DMS53 treated with DMSO at 0.1 percent for 48 hours (cell line): Measurements from ENCODE around the gene SRBD1.
"Not testable (repeated sequence)": the region's sequence is repeated elsewhere in the genome, so short reads cannot be mapped to it uniquely, and the experiment has no call there.

Experiments
- DNase-seq: peaks from one replicate; lab custom pipeline; 2025; ENCODE audit not compliant: unreplicated experiment; lab: John Stamatoyannopoulos, UW

Gene SRBD1

DNA sequence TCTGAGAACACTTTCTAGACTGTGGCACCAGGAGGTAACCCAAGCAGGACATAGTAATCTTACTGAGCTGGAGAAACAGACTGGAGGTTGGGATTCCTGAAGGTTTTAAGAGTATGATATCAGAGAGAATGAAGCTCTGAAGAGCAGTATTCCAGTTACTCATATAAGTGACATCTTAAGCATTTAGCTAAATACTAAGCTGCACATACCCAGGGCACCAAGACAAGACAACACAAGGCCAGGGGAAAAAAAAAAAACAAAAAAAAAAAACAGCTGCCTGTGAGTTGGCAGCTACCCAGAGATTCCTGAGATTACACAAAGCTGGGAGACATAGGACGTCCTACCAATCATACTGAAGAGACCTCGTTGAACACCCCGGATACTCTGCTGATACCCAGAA, 175.8 kb downstream of the SRBD1 start:
- peak; percentile 28 for DNase-seq

DNA sequence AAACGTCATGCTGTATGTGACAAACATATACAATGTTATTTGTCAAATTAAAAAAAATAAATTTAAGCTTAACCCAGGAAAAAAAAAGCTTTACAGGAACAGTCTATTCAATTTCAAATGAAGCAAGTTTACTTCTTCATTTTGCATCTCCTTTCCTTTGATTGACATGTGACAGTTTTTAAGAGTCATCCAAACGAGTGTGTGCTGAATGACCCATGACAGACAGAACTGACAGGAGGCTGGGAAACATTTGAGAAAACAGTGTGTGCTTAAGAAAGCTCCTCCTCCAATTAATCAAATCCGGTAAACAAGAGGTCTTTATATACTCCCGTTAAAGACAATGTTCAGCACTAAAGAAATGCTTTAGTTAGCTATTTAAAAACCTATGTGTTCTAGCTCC, 177.7 kb downstream of the SRBD1 start:
- DNase-seq: peak; percentile 20

DNA sequence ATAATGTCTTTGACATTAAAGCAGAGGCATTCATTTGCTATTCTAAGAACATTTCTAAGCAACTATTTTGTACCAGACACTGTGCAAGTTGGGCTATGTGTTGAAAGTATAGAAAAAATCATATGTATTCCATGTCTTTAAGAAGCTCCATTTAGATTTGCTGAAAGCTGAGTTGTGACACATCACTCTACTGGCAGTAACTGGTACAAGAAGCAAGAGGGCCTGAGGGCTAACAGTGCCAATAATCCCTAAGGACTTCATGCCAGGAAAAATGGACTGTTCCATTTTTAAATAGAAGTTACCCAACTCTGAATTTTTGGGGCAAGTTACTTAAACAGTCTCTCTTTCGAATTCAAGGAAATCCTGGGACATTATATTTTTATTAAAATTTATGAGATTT, 178.7 kb downstream of the SRBD1 start:
- no peak for DNase-seq

DNA sequence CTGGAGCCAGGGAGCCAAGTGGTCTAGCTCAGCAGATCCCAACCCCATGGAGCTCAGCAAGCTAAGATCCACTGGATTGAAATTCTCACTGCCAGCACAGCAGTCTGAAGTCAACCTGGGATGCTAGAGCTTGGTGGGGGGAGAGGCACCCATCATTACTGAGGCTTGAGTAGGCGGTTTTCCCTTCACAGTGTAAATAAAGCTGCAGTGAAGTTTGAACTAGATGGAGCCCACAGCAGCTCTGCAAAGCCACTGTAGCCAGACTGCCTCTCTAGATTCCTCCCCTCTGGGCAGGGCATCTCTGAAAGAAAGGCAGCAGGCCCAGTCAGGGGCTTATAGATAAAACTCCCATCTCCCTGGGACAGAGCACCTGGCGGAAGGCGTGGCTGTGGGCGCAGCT, 185.0 kb downstream of the SRBD1 start:
- not testable (repeated sequence) for DNase-seq

DNA sequence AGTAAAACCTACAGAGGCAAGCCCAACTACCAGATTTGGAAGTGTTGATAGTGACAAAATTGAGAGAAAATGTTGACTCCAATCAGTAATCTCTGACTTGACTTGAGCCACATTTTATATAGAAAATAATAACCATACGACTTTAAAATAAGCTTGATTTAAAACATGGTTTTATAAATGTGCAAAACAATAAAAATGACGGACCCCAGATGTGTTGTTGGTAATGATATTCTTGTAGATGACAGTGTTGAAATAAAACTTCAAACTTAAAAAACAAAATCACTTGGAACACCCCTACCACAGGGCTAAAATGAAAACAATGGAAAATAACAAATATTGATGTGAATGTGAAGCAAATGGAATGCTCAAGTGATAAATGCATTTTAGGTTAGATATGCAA, 188.1 kb downstream of the SRBD1 start:
- DNase-seq: no peak

DNA sequence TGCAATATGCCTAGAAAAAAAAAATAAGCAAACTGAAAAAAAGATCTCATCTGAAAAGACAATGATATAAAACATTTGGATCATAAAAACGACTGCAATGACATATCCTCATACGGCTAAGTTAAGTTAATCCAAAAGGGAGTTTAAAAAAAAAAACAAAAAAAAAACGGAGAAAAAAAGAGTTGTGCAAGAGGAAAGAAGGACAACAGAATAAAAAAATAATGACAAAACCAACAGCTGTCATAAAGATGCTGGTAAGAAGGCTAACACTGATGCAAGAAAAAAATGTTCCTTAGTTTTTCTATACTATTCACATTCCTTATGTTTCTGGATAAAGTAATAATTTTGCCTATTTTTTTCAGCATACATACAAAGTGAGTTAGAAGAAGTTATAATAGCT, 192.5 kb downstream of the SRBD1 start:
- no peak for DNase-seq

DNA sequence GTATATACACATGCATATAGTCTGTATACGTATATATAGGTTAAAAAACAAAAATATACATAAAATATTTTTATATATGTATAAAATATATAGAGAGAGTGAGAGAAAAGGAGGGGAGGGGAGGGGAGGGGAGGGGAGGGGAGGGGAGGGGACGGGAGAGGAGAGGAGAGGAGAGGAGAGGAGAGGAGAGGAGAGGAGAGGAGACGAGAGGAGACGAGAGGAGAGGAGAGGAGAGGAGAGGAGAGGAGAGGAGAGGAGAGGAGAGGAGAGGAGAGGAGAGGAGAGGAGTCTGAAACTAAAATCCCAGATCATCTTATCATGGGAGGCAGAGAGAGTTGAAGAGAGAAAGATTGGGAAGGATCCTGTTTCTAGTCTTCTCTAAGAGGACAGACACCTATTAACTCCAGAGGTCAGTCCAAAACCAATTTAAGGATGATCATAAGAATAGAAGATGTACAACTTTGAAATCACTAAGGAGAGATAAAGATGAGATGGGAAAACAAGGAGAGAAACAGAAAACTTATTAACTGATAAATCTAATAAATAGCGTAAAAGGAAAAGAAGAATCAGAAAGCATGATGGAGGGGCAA, 195.4 kb downstream of the SRBD1 start:
- DNase-seq: no peak

DNA sequence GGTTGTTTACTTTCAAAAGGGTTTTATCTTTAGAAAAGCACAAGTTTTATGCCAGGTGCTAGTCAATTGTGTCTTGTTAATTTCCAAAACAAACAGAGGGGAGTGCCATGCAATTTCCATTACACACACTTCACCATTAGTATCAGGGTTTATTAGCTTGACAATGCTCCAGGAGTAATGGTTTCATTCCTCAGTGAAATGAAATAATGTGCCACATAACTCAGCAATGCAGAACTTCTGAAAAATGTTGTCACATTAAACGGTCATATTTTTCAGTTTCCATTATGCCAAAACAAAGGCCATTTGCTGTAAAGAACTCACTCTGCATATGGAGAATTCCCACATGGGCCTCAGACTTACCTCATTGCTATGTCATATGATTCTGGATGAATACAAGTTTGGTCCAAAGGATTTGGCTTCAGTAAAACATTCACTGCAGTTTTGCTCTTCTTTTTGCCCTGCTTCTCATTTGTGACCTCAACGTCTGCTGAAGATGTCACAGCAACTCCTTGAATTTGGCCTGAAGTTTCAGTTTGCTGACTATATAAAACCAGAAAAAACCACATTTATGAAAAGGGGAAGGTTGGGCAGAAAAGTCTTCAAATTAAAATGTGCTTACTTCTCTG, 198.2 kb downstream of the SRBD1 start:
- DNase-seq: no peak

DNA sequence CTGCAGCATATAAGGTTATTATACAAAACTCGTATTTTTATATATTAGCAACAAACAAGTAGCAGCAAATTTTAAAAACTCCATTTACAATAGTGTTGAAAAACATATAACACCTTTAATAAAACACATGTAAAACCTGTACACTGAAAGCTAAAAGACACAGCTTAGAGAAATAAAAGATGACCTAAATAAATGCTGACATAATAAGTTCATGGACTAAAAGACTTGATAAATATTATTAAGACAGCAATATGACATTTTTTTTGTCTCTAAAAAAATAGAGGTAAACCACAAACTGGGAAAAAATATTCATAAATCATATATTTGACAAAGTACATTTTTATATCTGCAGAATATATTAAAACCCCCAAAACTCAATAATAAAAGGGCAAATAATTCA, 201.4 kb downstream of the SRBD1 start:
- no peak for DNase-seq

DNA sequence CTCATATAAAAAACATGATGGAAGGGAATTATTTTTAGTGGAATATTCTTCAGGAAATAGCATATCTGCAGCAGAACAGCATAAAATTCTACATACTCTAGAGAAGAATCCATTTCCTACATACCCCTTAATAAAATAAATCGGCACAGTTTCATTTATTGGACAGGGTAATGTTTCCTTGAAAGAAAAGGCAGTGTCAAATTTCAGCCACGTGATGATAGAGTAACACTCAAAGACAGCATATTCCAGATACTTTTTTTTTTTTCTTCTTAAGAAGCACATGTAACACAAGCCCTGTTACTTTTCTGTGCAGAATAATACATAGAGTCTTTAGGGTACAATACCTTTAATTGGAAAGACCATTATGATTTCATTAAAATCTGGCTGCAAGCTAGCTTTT, 204.4 kb downstream of the SRBD1 start:
- DNase-seq: no peak

DNA sequence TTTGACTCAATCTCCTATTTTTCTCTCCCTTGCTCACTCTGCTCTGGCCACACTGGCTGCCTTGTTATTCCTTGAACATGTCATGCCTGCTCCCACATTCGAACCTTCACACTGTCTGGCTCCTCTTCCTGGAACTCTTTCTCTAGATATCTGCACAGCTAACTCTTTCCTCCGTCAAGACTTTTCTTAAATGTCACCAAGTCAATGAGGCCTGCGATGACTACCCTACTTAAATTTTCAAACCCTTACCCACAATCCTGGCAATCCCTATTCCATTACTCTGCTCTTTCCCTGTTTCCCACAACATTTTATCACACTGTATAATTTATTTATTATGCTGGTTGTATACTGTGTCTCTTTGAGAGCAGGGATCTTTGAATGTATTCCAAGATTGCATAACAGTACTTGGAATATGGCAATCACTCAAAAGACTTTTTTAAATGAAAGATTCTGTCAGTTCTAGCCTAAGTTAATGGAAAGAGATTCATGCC, 206.2 kb downstream of the SRBD1 start:
- DNase-seq: no peak

DNA sequence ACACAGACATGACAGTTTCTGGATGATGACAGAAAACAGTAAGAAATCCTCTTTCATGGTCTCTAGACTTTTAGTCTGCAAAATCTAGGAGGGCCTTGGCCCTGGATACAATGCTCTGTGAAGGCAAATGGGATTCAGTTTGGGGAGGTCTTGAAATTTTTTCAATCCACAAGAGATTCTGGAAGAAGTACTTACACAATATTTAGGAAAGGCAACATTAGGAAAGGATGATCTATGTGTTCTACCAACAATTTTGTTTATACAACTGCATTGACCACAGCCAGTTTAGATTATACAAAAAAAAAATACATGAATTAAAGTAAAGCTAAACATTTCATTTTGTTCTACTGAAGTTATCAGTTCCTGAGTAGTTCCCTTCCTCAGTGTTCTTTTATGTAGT, 208.0 kb downstream of the SRBD1 start:
- no peak for DNase-seq

DNA sequence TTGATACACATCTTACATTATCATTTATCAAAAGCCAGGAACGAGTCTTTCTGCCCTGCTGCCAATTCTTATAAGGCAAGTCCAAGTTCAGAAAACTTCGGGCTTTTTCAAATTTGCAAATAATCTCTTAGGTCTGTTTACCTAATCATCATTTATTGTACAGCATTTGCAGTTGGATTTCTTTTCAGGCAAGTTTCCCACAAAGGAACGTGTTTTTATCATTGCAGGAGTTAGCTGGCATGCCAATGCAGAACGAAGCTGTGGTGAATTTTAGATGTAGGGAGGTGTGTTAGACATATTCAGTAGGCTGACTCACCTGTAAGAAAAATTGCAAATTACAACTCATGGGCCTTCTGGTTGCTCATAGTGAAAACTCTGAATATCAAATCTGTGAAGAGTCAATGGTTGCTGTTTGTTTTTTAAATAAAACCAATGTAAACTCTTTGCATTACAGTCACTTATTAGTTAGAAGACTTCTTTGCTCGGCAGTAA, 209.6 kb downstream of the SRBD1 start:
- no peak for DNase-seq

DNA sequence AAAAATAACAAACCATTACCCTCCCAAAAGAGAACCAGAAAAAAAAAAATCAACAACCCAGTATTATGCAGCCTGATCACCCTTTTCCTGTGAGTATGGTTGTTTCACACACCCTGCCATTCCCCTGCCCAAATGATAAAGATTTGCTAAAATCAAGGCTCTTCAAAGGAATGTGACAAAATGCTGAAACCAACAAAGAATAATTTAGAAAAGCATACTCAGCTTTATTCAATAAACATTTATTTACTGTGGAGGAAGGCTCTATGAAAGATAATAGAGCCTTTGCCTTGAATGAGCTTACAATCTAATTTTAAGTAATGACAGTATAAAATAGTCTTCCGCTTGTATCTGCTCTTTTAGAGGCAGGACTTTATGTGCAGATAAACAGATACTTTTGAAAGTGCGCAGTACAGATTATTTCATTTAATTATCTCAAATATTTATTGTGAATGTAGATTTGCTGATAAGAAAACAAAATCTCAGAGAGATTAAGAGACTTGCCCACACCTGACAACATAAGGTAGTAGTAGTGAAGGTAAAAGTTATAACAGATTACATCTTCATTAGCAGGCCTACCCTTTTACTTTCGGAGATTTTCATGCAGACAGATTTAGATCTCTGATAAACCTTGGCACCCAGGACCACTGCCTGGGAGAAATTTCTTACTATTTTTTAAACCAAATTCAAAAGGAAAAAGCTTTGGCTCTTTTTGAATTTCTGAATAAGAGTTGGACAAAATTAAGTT, 211.9 kb downstream of the SRBD1 start:
- DNase-seq: no peak

DNA sequence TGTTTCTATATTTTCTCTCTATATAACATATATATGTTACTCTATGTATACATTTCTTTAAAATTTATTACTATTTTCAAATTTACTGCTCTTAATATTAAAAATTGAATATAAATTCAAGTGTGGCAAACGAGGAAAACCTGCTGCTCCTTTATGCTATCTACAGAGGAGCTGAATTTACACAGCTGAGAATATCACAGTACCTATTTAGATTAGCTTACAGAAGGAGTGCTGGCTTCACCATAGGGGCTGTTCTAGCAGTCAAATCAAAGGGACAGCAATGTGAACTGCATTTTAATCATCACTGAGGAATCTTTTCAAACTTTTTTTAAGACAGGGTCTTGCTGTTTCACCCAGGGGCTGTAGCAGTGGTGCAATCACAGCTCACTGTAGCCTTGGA, 213.8 kb downstream of the SRBD1 start:
- DNase-seq: no peak

DNA sequence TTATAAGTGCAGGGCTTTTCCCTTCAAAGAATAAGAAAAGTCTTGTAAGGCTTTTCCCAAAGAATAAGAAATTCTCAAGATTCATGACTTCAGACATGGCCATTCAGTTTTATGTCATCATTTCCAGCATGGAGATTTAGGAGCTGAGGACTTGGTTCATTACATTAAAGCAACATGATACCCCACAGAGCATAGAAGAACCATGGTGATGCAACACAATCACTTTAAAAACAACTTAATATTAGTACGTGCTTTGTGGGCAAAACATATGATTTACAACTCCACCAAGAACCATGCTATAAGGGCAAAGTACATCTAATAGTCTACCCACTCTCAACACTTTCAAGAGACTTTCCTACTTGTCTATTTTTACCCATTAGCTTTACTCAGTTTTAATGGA, 214.4 kb downstream of the SRBD1 start:
- no peak for DNase-seq

DNA sequence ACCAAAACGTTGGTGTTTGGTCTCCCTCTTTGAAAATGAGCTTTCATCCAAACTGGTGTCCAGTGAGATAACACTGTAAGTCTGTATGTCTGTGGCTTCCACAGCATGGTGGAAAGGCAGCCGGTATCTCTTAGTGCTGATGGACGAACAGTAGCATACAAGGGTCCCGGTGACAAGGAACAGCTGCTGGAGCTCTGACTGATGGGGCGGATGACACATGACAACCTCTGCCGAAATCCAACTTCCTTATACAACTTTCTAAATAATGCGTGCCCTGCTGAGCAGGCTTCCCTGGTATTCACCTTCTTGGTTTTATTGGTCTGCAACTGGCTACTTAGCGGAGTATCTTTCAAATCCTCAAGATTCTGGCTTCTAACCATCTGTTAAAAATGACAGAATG, 216.2 kb downstream of the SRBD1 start:
- no peak for DNase-seq

DNA sequence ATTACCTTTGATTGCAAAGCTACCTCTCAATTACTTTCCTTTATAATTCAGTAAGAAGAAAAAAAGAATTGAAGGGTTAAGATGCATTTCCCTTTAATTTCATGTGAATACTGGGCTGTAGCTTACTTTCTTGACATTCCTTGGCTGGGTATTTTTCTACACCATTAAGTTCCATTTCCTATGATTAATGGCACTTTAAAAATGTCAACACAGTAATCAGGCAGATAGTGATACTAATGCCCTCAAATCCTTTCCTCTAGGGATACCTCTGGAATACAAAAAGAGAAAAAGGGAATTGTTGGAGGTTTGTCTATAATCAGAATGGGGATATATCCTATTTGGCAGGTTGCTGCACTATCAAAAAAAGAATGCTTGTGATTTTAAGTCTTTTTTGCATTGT, 216.9 kb downstream of the SRBD1 start:
- DNase-seq: no peak

DNA sequence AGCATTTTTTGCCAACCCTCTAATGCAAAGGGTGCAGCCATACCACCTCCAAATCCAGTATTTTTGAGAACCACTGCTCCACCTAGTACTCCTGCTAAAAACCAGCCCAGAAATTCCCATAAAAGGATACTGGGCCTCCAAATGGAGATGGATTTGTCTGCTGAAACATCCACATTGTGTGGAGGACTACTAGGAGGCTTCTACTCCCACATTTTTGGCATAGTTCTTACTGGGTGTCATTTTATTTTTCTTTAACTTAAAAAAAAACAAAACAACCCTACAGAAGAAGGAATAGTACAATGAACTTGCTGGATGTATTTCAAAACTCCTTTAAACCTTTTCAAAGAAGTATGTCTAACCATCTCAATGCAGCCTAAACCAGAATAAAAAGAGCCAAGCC, 219.2 kb downstream of the SRBD1 start:
- DNase-seq: no peak

DNA sequence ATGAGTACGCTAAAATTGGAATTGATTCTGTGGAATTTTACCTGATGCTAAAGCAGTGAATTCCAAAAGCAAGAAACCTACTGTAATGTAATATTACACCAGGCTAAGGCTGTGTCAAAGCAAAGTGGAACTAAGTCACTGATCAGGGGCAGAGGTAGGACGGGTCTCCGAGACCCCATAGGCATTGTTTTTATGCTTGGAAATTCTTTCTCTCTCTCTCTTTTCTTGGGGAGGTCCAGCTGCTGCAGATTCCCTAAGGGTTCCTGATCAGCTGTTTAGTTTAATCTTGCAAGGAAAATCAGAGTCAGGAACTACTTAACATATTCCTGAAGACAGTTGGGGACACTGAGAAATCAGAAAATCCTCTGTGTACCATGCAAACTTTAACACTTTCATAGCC, 220.2 kb downstream of the SRBD1 start:
- no peak for DNase-seq

DNA sequence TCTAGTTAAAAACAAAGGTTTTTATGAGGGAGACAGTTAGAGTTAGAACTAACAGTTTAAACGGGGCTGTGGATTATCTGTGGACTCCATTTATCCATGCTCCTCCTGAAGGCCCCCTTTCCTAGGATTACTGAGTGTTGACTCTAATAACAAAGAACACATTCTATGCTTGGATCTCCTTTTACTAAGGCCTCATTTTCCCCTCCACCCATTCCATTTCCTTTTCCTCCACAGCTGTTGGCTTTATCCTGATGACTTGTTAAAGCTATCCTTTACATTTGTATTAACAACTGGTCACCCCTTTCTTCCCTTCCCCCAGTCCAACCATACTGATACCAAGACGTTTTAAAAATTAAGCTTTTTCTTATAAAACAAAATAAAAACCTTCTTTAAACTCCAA, 220.6 kb downstream of the SRBD1 start:
- DNase-seq: no peak

DNA sequence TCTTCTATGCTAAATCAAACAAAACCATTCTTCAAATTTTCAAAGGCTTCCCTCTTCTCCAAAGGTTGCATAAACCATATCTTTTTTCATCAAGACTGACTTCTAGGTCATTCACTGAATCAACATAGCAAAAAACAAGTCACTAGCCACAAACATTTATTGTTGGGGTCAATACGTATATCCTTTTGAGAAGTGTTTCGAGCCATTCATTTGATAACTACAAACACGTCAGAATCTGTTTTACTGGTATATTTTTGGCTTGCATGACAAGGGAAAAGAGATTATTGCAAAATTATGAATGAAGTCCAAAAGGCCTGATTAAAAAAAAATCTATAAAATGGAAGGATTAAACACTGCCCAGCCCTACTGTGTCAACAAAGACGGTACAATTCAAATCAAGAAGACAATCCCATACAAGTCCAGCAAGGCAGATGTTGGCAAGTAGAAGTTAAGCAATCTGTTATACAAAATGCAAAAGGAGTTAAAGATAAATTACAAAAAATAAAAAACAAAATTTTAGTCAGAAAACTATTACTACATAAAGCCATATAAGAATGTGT, 222.4 kb downstream of the SRBD1 start:
- DNase-seq: no peak
